Islet of Langerhans (tissue), 1 donor: Measurements from ENCODE around the gene MCCD1.
A peak's percentile ranks its signal among the peaks of the same experiment; 100 is the strongest.
"Not testable (repeated sequence)": the region's sequence is repeated elsewhere in the genome, so short reads cannot be mapped to it uniquely, and the experiment has no call there.

ENCODE experiments used
- FAIRE-seq: peaks from one replicate; lab custom pipeline; 2011; peaks lifted over from hg19 to GRCh38; lab: Jason Lieb, UNC

Gene MCCD1

GRCh38 chr6:31543639-31544038 is 14.9 kb downstream of the MCCD1 start:
- FAIRE-seq: no peak

GRCh38 chr6:31544676-31545075 is 15.9 kb downstream of the MCCD1 start:
- FAIRE-seq: no peak

- no peak for FAIRE-seq
Observed at GRCh38 chr6:31545291-31545690, 16.5 kb downstream of the MCCD1 start.

GRCh38 chr6:31546339-31546957 is 17.7 kb downstream of the MCCD1 start, which contains the start of gene ATP6V1G2:
TSS of gene ATP6V1G2 (minus strand) at chr6:31546608. CDS start at chr6:31546559, 49 bp downstream.
- FAIRE-seq: no peak

- peak; percentile 77 for FAIRE-seq
Observed at GRCh38 chr6:31546958-31547726, 18.4 kb downstream of the MCCD1 start, which contains the start of gene NFKBIL1. TSS of gene NFKBIL1 (plus strand) at chr6:31547608. CDS start at chr6:31547695, 87 bp downstream.

- FAIRE-seq: no peak
Observed at GRCh38 chr6:31547727-31548543, 19.2 kb downstream of the MCCD1 start.

GRCh38 chr6:31548544-31548873 is 19.7 kb downstream of the MCCD1 start:
- no peak for FAIRE-seq

- FAIRE-seq: not testable (repeated sequence)
Observed at GRCh38 chr6:31551371-31551770, 22.6 kb downstream of the MCCD1 start.

GRCh38 chr6:31556307-31556706 is 27.5 kb downstream of the MCCD1 start:
- no peak for FAIRE-seq

GRCh38 chr6:31557443-31558317 is 28.9 kb downstream of the MCCD1 start:
- FAIRE-seq: no peak

GRCh38 chr6:31558318-31558625 is 29.5 kb downstream of the MCCD1 start:
- no peak for FAIRE-seq

- no peak for FAIRE-seq
Observed at GRCh38 chr6:31558631-31559500, 30.1 kb downstream of the MCCD1 start.

- FAIRE-seq: no peak
Observed at GRCh38 chr6:31559606-31559957, 30.8 kb downstream of the MCCD1 start.

- FAIRE-seq: no peak
Observed at GRCh38 chr6:31559958-31560696, 31.4 kb downstream of the MCCD1 start.

GRCh38 chr6:31560697-31561058 is 31.9 kb downstream of the MCCD1 start:
- no peak for FAIRE-seq

- no peak for FAIRE-seq
Observed at GRCh38 chr6:31567531-31568370, 39.0 kb downstream of the MCCD1 start.

GRCh38 chr6:31568537-31568961 is 39.8 kb downstream of the MCCD1 start:
- no peak for FAIRE-seq

GRCh38 chr6:31569861-31570536 is 41.2 kb downstream of the MCCD1 start:
- no peak for FAIRE-seq
